Measurements from ENCODE around the gene ADARB2. TPM values are rescaled to one million over a fixed set of nuclear protein-coding genes. Genes with fewer than 3 reads are reported as not detected.
"Not testable (repeated sequence)": the region's sequence is repeated elsewhere in the genome, so short reads cannot be mapped to it uniquely, and the experiment has no call there.

The ADARB2 gene
- total RNA-seq, 4 donors from 2014 or later = 2.3 to 3.7 (median 2.6) TPM

- intact Hi-C loops (cut with DNase I) = no loop called here
- Histone ChIP-seq H3K27ac (replicated peaks in 1 of 4) (no peak overlapping the region), H3K9me3 (no peaks in the 10 kb centered on the region), H3K36me3 (no peaks in the 10 kb centered on the region), H3K4me1 (no peaks in the 10 kb centered on the region), H3K27me3 (peaks cover 0 to 17% (median 0%) of the 10 kb centered on the region in 4 donors), H3K4me3 (no peak overlapping the region)
- TF ChIP-seq POLR2A (IDR thresholded peaks at IDR 0.05; ENCODE audit: low read depth) = no peak
- TF ChIP-seq EP300 (IDR thresholded peaks at IDR 0.05) = no peak
- TF ChIP-seq, protein P1, sequence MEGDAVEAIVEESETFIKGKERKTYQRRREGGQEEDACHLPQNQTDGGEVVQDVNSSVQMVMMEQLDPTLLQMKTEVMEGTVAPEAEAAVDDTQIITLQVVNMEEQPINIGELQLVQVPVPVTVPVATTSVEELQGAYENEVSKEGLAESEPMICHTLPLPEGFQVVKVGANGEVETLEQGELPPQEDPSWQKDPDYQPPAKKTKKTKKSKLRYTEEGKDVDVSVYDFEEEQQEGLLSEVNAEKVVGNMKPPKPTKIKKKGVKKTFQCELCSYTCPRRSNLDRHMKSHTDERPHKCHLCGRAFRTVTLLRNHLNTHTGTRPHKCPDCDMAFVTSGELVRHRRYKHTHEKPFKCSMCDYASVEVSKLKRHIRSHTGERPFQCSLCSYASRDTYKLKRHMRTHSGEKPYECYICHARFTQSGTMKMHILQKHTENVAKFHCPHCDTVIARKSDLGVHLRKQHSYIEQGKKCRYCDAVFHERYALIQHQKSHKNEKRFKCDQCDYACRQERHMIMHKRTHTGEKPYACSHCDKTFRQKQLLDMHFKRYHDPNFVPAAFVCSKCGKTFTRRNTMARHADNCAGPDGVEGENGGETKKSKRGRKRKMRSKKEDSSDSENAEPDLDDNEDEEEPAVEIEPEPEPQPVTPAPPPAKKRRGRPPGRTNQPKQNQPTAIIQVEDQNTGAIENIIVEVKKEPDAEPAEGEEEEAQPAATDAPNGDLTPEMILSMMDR (IDR thresholded peaks at IDR 0.05) = no peak
- no peak for TF ChIP-seq POLR2AphosphoS5 (IDR thresholded peaks at IDR 0.05)
- DNase-seq (ENCODE audit: extremely low spot score) = peak; percentile 53
- WGBS = 88% methylated on average over 52 of the region's 59 CpGs
These were observed 577.9 kb downstream of the ADARB2 start for GRCh38 chr10:1159131-1160061.

DNA sequence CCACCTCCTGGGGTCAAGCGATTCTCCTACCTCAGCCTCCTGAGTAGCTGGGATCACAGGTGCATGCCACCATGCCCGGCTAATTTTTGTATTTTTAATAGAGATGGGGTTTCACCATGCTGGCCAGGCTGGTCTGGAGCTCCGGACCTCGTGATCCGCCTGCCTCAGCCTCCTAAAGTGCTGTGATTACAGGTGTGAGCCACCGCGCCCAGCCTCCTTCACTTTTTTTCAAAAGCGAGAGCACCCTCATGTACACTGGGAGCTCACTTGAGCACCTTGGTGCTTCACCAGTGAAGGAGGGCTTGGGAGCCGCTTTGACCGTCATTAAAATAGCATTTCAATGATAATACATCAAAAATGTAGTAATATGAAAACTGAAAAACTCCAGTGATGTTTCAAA lies 578.8 kb downstream of the ADARB2 start:
- H3K9me3 ChIP-seq; H3K4me1 ChIP-seq; DNase-seq (ENCODE audit: extremely low spot score); H3K36me3 ChIP-seq; intact Hi-C loops (cut with DNase I); H3K27ac ChIP-seq (replicated peaks in 1 of 4); H3K4me3 ChIP-seq: not testable (repeated sequence)
- 90% methylated on average over 10 of the region's 10 CpGs for WGBS
- peaks cover 0 to 17% (median 0%) of the 10 kb centered on the region in 4 donors for H3K27me3 ChIP-seq

DNA sequence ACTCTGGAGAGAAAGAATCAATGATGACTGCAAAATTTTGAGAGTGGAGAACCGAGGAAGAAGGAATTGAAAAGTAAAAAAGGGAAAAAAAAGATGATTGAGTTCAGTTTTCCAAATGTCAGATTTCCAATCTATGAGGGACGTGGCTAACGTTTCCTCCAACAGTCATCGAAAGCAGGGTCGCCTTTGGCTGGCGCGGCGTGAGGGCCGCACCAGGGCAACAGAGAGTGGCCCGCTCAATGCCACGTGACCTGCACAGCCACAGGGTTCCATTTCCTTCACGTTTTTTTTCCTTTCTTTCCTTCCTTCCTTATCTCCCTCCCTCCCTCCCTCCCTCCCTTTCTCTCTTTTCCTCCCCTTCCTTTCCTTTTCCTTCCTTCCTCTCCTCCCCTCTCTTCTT lies 579.3 kb downstream of the ADARB2 start:
- peak; percentile 45 for DNase-seq (ENCODE audit: extremely low spot score)
- H3K9me3 ChIP-seq = no peaks in the 10 kb centered on the region
- TF ChIP-seq, protein P1 (IDR thresholded peaks at IDR 0.05) = no peak
- TF ChIP-seq POLR2A (IDR thresholded peaks at IDR 0.05; ENCODE audit: low read depth) = no peak
- no peaks in the 10 kb centered on the region for H3K36me3 ChIP-seq
- intact Hi-C loops (cut with DNase I) = no loop called here
- H3K4me3 ChIP-seq = no peak overlapping the region
- 89% methylated on average over 12 of the region's 12 CpGs for WGBS
- H3K4me1 ChIP-seq = no peaks in the 10 kb centered on the region
- peaks cover 0 to 17% (median 0%) of the 10 kb centered on the region in 4 donors for H3K27me3 ChIP-seq
- H3K27ac ChIP-seq (replicated peaks in 1 of 4) = no peak overlapping the region

- Histone ChIP-seq H3K27me3 (peaks cover 0 to 17% (median 0%) of the 10 kb centered on the region in 4 donors), H3K9me3 (no peaks in the 10 kb centered on the region), H3K36me3 (no peaks in the 10 kb centered on the region), H3K4me3 (no peak overlapping the region), H3K4me1 (no peaks in the 10 kb centered on the region), H3K27ac (replicated peaks in 1 of 4) (no peak overlapping the region)
- intact Hi-C loops (cut with DNase I) = no loop called here
- no peak for DNase-seq (ENCODE audit: extremely low spot score)
- TF ChIP-seq POLR2A (IDR thresholded peaks at IDR 0.05; ENCODE audit: low read depth) (no peak), POLR2AphosphoS5 (IDR thresholded peaks at IDR 0.05) (no peak), EP300 (IDR thresholded peaks at IDR 0.05) (no peak)
- TF ChIP-seq, protein P1 (IDR thresholded peaks at IDR 0.05) = no peak
- WGBS = 91% methylated on average over 4 of the region's 4 CpGs
These were observed 579.8 kb downstream of the ADARB2 start for GRCh38 chr10:1157615-1157933.

DNA sequence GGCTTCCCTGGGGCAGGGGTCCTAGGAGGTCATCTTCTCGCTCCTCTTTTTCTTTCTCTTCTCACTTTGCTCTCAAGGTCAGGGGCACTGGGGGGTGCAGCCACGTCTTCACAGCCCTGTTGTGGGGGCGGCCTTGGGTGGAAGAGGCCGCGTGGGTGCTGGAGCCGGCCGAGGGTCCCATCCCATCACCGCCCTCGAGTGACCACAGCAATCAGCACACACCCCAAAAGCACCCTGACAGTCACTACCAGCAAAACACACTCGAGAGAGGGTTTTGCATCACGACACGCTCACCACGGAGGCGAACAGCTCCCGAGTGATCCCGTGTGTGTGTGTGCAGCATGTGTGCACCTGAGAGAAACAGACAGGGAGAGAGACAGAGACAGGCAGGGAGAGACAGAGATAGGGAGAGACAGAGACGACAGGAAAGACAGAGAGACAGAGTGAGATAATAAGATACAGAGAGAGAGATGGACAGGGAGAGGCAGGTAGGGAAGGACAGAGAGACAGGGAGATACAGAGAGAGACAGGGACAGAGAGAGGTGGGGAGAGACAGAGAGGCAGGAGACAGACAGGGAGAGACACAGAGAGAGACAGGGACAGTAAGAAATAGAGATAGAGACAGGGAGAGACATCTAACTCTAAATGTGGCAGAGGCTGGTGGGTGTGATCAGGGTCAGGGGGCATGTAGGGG lies 580.3 kb downstream of the ADARB2 start:
- TF ChIP-seq EP300 (IDR thresholded peaks at IDR 0.05) (no peak), POLR2A (IDR thresholded peaks at IDR 0.05; ENCODE audit: low read depth) (no peak), POLR2AphosphoS5 (IDR thresholded peaks at IDR 0.05) (no peak)
- TF ChIP-seq, protein P1 (IDR thresholded peaks at IDR 0.05) = no peak
- WGBS = 88% methylated on average over 17 of the region's 17 CpGs
- Histone ChIP-seq H3K4me3 (no peak overlapping the region), H3K9me3 (no peaks in the 10 kb centered on the region), H3K4me1 (no peaks in the 10 kb centered on the region), H3K36me3 (no peaks in the 10 kb centered on the region), H3K27me3 (peaks cover 0 to 17% (median 0%) of the 10 kb centered on the region in 4 donors), H3K27ac (replicated peaks in 1 of 4) (no peak overlapping the region)
- peak; percentile 80 for DNase-seq (ENCODE audit: extremely low spot score)
- intact Hi-C loops (cut with DNase I) = no loop called here

Data from esophagus muscularis mucosa (tissue), 4 donors.